GM12878 (cell line): ENCODE results near the gene TOX2. TPM values are rescaled to one million over a fixed set of nuclear protein-coding genes. Genes with fewer than 3 reads are reported as not detected.

Source experiments
- ATAC-seq: fragments of 200-7000 bp; cut with Tn5 transposase; 3 replicates; pipeline ENCODE4 v1.9.1; 2020; ENCODE audit warnings: mild to moderate bottlenecking, moderate library complexity
- BruUV-seq: library from RNA; stranded (reverse); fragments of 400-500 nt; replicated peaks from 2 replicates; lab custom pipeline; 2021; lab: Mats Ljungman, UMichigan
- CTCF ChIA-PET: fragments of 300-600 bp; sonication (Branson Sonifier 250); formaldehyde crosslinking; extraction: SDS; loops from one replicate; lab custom pipeline; 2021; ENCODE audit warnings: inconsistent platforms; lab: Yijun Ruan, JAX
- POLR2A ChIA-PET: fragments of 350-600 bp; formaldehyde crosslinking; extraction: SDS; loops from one replicate; lab custom pipeline; 2021; ENCODE audit warnings: inconsistent platforms; lab: Charles Lee
- RAD21 ChIA-PET: fragments of 300-600 bp; sonication (Branson Sonifier 250); formaldehyde crosslinking; loops from one replicate; lab custom pipeline; 2023; ENCODE audit warnings: antibody characterized with exemption; ENCODE audit not compliant: unreplicated experiment; lab: Charles Lee
- SMC1A ChIA-PET: fragments of 300-600 bp; sonication (Branson Sonifier 250); formaldehyde crosslinking; loops from one replicate; lab custom pipeline; 2023; ENCODE audit not compliant: unreplicated experiment, uncharacterized antibody; lab: Charles Lee
- DNase-seq: peaks from one replicate; pipeline ENCODE4 v3.0.0-alpha.2; 2011; ENCODE audit warnings: low read depth, low spot score
- FAIRE-seq: peaks from 3 replicates; lab custom pipeline; 2011; peaks lifted over from hg19 to GRCh38; lab: Jason Lieb, UNC
- H2AFZ ChIP-seq: 2 replicates; pipeline ENCODE4 v1.6.0; 2011; ENCODE audit warnings: low read depth, low read length, control low read depth; ENCODE audit not compliant: control insufficient read depth
- H3K27ac ChIP-seq: 2 replicates; pipeline ENCODE4 v1.5.1; 2011; ENCODE audit warnings: control low read depth; ENCODE audit not compliant: control insufficient read depth, insufficient read depth
- H3K27me3 ChIP-seq, 2 experiments: replicated peaks in 1 of 2; 2 replicates each; pipeline versions ENCODE4 v1.6.0 to v1.6.1; 2011; ENCODE audit warnings: low read length in 1 of 2; ENCODE audit not compliant: control insufficient read depth in 2 of 2, insufficient read depth in 2 of 2
- H3K36me3 ChIP-seq, 2 experiments: 2 replicates each; pipeline ENCODE4 v1.5.1; 2011; ENCODE audit warnings: low read length in 1 of 2; ENCODE audit not compliant: control insufficient read depth in 2 of 2, insufficient read depth in 2 of 2
- H3K4me1 ChIP-seq: 2 replicates; pipeline ENCODE4 v1.6.1; 2011; ENCODE audit warnings: mild to moderate bottlenecking, low read length, moderate library complexity, mixed read lengths; ENCODE audit not compliant: control insufficient read depth, insufficient read depth
- H3K4me2 ChIP-seq: 2 replicates; pipeline ENCODE4 v1.6.0; 2011; ENCODE audit warnings: control low read depth; ENCODE audit not compliant: control insufficient read depth, insufficient read depth
- H3K4me3 ChIP-seq: fragments of 200-600 bp; sonication (generic); 2 replicates; pipeline ENCODE4 v1.5.1; 2016
- H3K79me2 ChIP-seq: 2 replicates; pipeline ENCODE4 v1.6.0; 2011; ENCODE audit warnings: low read length; ENCODE audit not compliant: control insufficient read depth, insufficient read depth
- H3K9ac ChIP-seq: 2 replicates; pipeline ENCODE4 v1.8.0; 2011; ENCODE audit warnings: low read length, control low read depth, mixed read lengths; ENCODE audit not compliant: control insufficient read depth, insufficient read depth
- H3K9me3 ChIP-seq: replicated peaks from 3 replicates; pipeline ENCODE4 v1.5.1; 2011; ENCODE audit warnings: mild to moderate bottlenecking, low read length; ENCODE audit not compliant: control insufficient read depth, insufficient read depth
- H4K20me1 ChIP-seq: 2 replicates; pipeline ENCODE4 v1.6.0; 2011; ENCODE audit not compliant: control insufficient read depth, insufficient read depth
- BHLHE40 ChIP-seq, 2 experiments: fragments of 450-650 bp in 1 of 2; IDR thresholded peaks; 2 replicates each; pipeline ENCODE4 v1.6.1; 2011 to 2017; ENCODE audit warnings: low read depth in 2 of 2, borderline replicate concordance in 1 of 2, improper control_type of control experiment in 1 of 2, low read length in 1 of 2, mild to moderate bottlenecking in 1 of 2
- BMI1 ChIP-seq: fragments of 450-650 bp; IDR thresholded peaks from 2 replicates; pipeline ENCODE4 v1.6.1; 2016; ENCODE audit warnings: mild to moderate bottlenecking, moderate library complexity, borderline replicate concordance
- HCFC1 ChIP-seq: fragments of 150-350 bp; IDR thresholded peaks from 2 replicates; pipeline ENCODE4 v1.6.1; 2014; ENCODE audit warnings: low read length
- HDAC2 ChIP-seq: fragments of 200-600 bp; sonication (generic); IDR thresholded peaks from 2 replicates; pipeline ENCODE4 v1.6.1; 2017
- HDGF ChIP-seq: fragments of 450-650 bp; IDR thresholded peaks from 2 replicates; pipeline ENCODE4 v1.6.1; 2016; ENCODE audit warnings: antibody characterized with exemption
- KAT2A ChIP-seq: conservative IDR thresholded peaks from 2 replicates; pipeline ENCODE4 v1.6.1; 2011; ENCODE audit warnings: low read depth, low read length; ENCODE audit not compliant: control insufficient read depth
- MTA3 ChIP-seq: IDR thresholded peaks from 2 replicates; pipeline ENCODE4 v1.6.1; 2012; ENCODE audit warnings: low read length, inconsistent platforms, borderline replicate concordance
- NBN ChIP-seq: fragments of 450-650 bp; IDR thresholded peaks from 2 replicates; pipeline ENCODE4 v1.6.1; 2016
- NFIC ChIP-seq: IDR thresholded peaks from 2 replicates; pipeline ENCODE4 v1.6.1; 2012; ENCODE audit warnings: low read depth, mild to moderate bottlenecking, inconsistent platforms, low read length, moderate library complexity
- NFYA ChIP-seq: IDR thresholded peaks from 2 replicates; pipeline ENCODE4 v1.6.1; 2011; ENCODE audit warnings: low read depth, mild to moderate bottlenecking, low read length, improper control_type of control experiment, borderline replicate concordance
- POLR2A ChIP-seq: IDR thresholded peaks from 2 replicates; pipeline ENCODE4 v1.6.1; 2011; ENCODE audit warnings: low read depth, mild to moderate bottlenecking, low read length
- POU2F2 ChIP-seq: IDR thresholded peaks from 3 replicates; pipeline ENCODE4 v1.6.1; 2011; ENCODE audit warnings: low read depth, mild to moderate bottlenecking, low read length, borderline replicate concordance
- RELB ChIP-seq: fragments of 450-650 bp; IDR thresholded peaks from 2 replicates; pipeline ENCODE4 v1.6.1; 2017; ENCODE audit warnings: low read depth, mild to moderate bottlenecking, moderate library complexity
- REST ChIP-seq: IDR thresholded peaks from 2 replicates; pipeline ENCODE4 v1.6.1; 2012; ENCODE audit warnings: mild to moderate bottlenecking, low read depth, low read length
- SIX5 ChIP-seq: IDR thresholded peaks from 2 replicates; pipeline ENCODE4 v1.6.1; 2011; ENCODE audit warnings: mild to moderate bottlenecking, low read depth, low read length, moderate library complexity; ENCODE audit not compliant: severe bottlenecking
- TARDBP ChIP-seq: IDR thresholded peaks from 2 replicates; pipeline ENCODE4 v1.6.1; 2016; ENCODE audit warnings: borderline replicate concordance
- TBL1XR1 ChIP-seq: IDR thresholded peaks from 2 replicates; pipeline ENCODE4 v1.6.1; 2012; ENCODE audit warnings: low read depth, low read length, improper control_type of control experiment
- WGBS: methylation state at CpG from one replicate; pipeline ENCODE4 v1.1.6; 2016; ENCODE audit warnings: low lambda C conversion rate; ENCODE audit not compliant: insufficient replicate concordance, insufficient coverage; ENCODE audit errors: missing lambda C conversion rate; 5-methylcytosine and 5-hydroxymethylcytosine counted together
- in situ Hi-C: fragments of 300-500 bp; cut with MboI; formaldehyde crosslinking; loops from 9 replicates; pipeline ENCODE4 v1.14.3; 2018; ENCODE audit warnings: mixed read lengths
- intact Hi-C: fragments of 100-400 bp; cut with micrococcal nuclease; formaldehyde crosslinking; loops from one replicate; pipeline ENCODE4 v1.14.2; 2022; ENCODE audit not compliant: unreplicated experiment
- polyA plus RNA-seq, 11 experiments: library from polyadenylated mRNA; depleted of rRNA in 4 of 11; unstranded in 6 of 11; stranded (reverse) in 5 of 11; fragments of >200 nt; fragmentation: Nextera tagmentation in 4 of 11; fragmentation: Illumina TruSeq in 1 of 11; extraction: Ambion mirVana in 4 of 11; extraction: Trizol in 1 of 11; gene quantifications; 1 replicate in 1 of 11; 2 replicates in 10 of 11; pipeline versions ENCODE4 v1.2.1 to v1.2.3, GENCODE V29; 2011 to 2016; ENCODE audit warnings: inconsistent platforms in 2 of 11, missing spikeins in 2 of 11, low read depth in 1 of 11
- total RNA-seq, 4 experiments: library from RNA; depleted of rRNA in 3 of 4; stranded (reverse); fragments of >200 nt in 3 of 4; fragmentation: Illumina TruSeq in 1 of 4; extraction: Trizol in 1 of 4; gene quantifications; 2 replicates each; pipeline versions ENCODE4 v1.2.1 to v1.2.3, GENCODE V29; 2013 to 2021
- TF ChIP-seq, protein P1 (sequence below): IDR thresholded peaks from 2 replicates; pipeline ENCODE4 v1.6.1; 2011; ENCODE audit warnings: low read depth, low read length, improper control_type of control experiment, borderline replicate concordance

Gene TOX2
- total and polyA plus RNA-seq, 10 of the 15 experiments (the other 5 are each of a cell fraction or from before 2014, with no cell fraction given): 2.6 to 40.5 (median 7.9) TPM

GRCh38 chr20:44039147-44039546 lies 124.5 kb downstream of the TOX2 start:
- POLR2A ChIA-PET: no interaction called here
- CTCF ChIA-PET: interaction anchor here (0.5 to 1.8 kb wide), 2 partner anchors 57 to 176 kb away, joined by 3 to 5 read pairs; no protein-coding TSS in a partner anchor
- RAD21 ChIA-PET: no interaction called here
- no peak overlapping the region for H3K27ac ChIP-seq
- no peaks in the 10 kb centered on the region for H3K36me3 ChIP-seq
- H3K4me1 ChIP-seq: no peaks in the 10 kb centered on the region
- H3K4me2 ChIP-seq: no peak overlapping the region
- in situ Hi-C loops: no loop called here
- H2AFZ ChIP-seq: no peak overlapping the region
- no peak for DNase-seq
- no peak for ATAC-seq
- FAIRE-seq: no peak
- SMC1A ChIA-PET: interaction anchor here (1.4 to 1.5 kb wide), 2 partner anchors 10 to 13 kb away, joined by 3 to 4 read pairs; no protein-coding TSS in a partner anchor
- no TSS peak for BruUV-seq
- H3K9me3 ChIP-seq: no peaks in the 10 kb centered on the region
- no peaks in the 10 kb centered on the region for H4K20me1 ChIP-seq
- no peak overlapping the region for H3K4me3 ChIP-seq
- WGBS: 0% methylated on average over 1 of the region's 1 CpG
- H3K79me2 ChIP-seq: no peaks in the 10 kb centered on the region
- no peak overlapping the region for H3K9ac ChIP-seq
- intact Hi-C loops: no loop called here
- H3K27me3 ChIP-seq: no peaks in the 10 kb centered on the region
- no peak for TF ChIP-seq HCFC1
- no peak for TF ChIP-seq TBL1XR1
- no peak for TF ChIP-seq NBN
- TF ChIP-seq POLR2A: no peak
- no peak for TF ChIP-seq HDGF
- no peak for TF ChIP-seq BMI1
- TF ChIP-seq NFIC: no peak
- TF ChIP-seq, protein P1, sequence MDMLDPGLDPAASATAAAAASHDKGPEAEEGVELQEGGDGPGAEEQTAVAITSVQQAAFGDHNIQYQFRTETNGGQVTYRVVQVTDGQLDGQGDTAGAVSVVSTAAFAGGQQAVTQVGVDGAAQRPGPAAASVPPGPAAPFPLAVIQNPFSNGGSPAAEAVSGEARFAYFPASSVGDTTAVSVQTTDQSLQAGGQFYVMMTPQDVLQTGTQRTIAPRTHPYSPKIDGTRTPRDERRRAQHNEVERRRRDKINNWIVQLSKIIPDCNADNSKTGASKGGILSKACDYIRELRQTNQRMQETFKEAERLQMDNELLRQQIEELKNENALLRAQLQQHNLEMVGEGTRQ: no peak
- TF ChIP-seq MTA3: no peak
- TF ChIP-seq KAT2A: no peak
- no peak for TF ChIP-seq NFYA
- no peak for TF ChIP-seq RELB
- no peak for TF ChIP-seq REST
- TF ChIP-seq SIX5: no peak
- no peak for TF ChIP-seq HDAC2
- TF ChIP-seq BHLHE40 (IDR thresholded peaks at IDR 0.05; ENCODE audit: borderline replicate concordance in 1 of 2, low read depth in 2 of 2, low read length in 1 of 2): no peak
- no peak for TF ChIP-seq POU2F2
- no peak for TF ChIP-seq TARDBP
